Measurements from ENCODE around the gene BBS9.

The BBS9 gene

GRCh38 chr7:33111614-33112013, 17.8 kb upstream of the BBS9 start:
- Histone ChIP-seq H3K27ac (no peak overlapping the region), H3K4me1 (peaks cover 14 to 26% (median 21%) of the 10 kb centered on the region in 10 experiments), H3K36me3 (0 out of 22 replicates have a peak, but pooled peaks cover 0 to under 1% (median 0%) of the 10 kb centered on the region in 11 experiments), H3K27me3 (no peaks in the 10 kb centered on the region), H3K9ac (no peak overlapping the region), H3K9me3 (replicated peaks in 1 of 11) (no peaks in the 10 kb centered on the region), H3K4me2 (no peak overlapping the region), H3K4me3 (no peak overlapping the region), H4K20me1 (peaks cover 11 to 23% (median 19%) of the 10 kb centered on the region in 11 experiments; a peak in 21 of 22 replicates)
- no peak for TF ChIP-seq Cebpa-rat (IDR thresholded peaks at IDR 0.05)

DNA sequence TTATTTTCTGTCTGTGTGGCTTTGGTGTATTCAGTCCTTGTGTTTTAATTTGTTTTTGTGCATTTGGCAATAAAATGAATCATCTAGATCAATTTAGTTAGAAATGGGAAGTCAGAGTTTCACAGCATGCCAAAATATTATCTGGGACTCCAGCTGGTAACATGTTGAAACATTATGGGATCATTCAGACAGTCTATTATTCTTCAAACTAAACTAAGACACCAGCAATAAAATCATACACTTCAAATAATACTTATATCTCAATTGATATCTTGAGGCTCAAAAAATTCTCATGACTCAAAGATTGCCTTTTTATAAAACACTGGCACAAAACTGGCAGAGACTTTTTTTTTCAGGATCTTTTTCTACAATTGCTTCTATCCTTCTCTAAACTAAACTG, 14.4 kb upstream of the BBS9 start:
- no peak overlapping the region for H3K4me3 ChIP-seq
- H3K27me3 ChIP-seq = no peaks in the 10 kb centered on the region
- H4K20me1 ChIP-seq = no peaks in the 10 kb centered on the region
- no peak overlapping the region for H3K4me2 ChIP-seq
- no peaks in the 10 kb centered on the region for H3K36me3 ChIP-seq
- H3K9me3 ChIP-seq (replicated peaks in 1 of 11) = peaks cover 10 to 22% (median 18%) of the 10 kb centered on the region in 11 experiments; a peak in 20 of 22 replicates
- no peak overlapping the region for H3K9ac ChIP-seq
- TF ChIP-seq Cebpa-rat (IDR thresholded peaks at IDR 0.05) = no peak
- H3K27ac ChIP-seq = no peak overlapping the region
- H3K4me1 ChIP-seq = peaks cover 0 to 4% (median under 1%) of the 10 kb centered on the region in 10 experiments; a peak in 8 of 20 replicates

DNA sequence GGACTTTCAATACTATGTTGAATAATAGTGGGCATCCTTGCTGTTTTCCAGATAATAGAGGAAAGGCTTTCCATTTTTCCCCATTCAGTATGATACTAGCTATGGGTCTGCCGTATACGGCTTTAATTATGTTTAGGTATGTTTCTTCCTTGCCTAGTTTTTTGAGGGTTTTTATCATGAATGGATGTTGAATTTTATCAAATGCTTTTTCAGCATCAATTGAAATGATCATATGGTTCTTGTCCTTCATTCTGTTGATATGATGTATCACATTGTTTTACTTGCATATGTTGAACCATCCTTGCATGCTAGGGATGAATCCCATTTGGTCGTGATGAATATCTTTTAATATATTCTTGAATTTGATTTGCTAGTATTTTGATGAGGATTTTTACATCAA, 11.0 kb upstream of the BBS9 start:
- Histone ChIP-seq H3K36me3 (no peaks in the 10 kb centered on the region), H3K27ac (no peak overlapping the region), H3K4me2 (no peak overlapping the region), H3K27me3 (no peaks in the 10 kb centered on the region), H4K20me1 (no peaks in the 10 kb centered on the region), H3K9ac (no peak overlapping the region), H3K4me3 (no peak overlapping the region), H3K9me3 (replicated peaks in 1 of 11) (peaks cover 10 to 24% (median 18%) of the 10 kb centered on the region in 11 experiments; a peak in 20 of 22 replicates), H3K4me1 (no peaks in the 10 kb centered on the region)
- no peak for TF ChIP-seq Cebpa-rat (IDR thresholded peaks at IDR 0.05)

- no peak overlapping the region for H3K27ac ChIP-seq
- no peak for TF ChIP-seq Cebpa-rat (IDR thresholded peaks at IDR 0.05)
Measured at GRCh38 chr7:33127085-33127484, 2.3 kb upstream of the BBS9 start.

DNA sequence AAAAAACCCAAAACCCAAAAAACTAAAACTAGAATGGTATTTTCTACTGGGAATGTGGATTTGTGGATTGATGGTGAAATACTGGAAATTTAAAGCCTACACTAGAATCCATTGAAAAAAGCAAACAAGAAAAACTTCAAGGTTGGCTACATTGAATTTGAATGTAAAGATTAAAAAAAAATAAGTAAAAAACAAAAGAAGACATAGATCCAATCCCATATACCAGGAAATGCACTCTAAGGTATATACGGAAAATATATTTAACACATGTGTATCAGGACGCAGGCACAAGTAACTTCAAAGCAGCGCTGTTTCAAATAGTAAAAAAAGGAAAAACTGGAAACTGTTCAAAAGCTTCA, 754 bp upstream of the BBS9 start:
- Histone ChIP-seq H4K20me1 (no peaks in the 10 kb centered on the region), H3K27me3 (no peaks in the 10 kb centered on the region), H3K36me3 (no peaks in the 10 kb centered on the region), H3K27ac (peak overlapping the region in 9 of 11 experiments; percentile 50 to 85 (median 70); a peak in 18 of 22 replicates), H3K9ac (peak overlapping the region; percentile 60 to 80 (median 76)), H3K4me2 (peak overlapping the region; percentile 65 to 90 (median 78)), H3K4me1 (peaks cover 8 to 23% (median 14%) of the 10 kb centered on the region in 10 experiments; a peak in 19 of 20 replicates), H3K4me3 (peak overlapping the region; percentile 78 to 92 (median 82)), H3K9me3 (replicated peaks in 1 of 11) (peaks cover 0 to 3% (median 0%) of the 10 kb centered on the region in 11 experiments; a peak in 3 of 22 replicates)
- TF ChIP-seq Cebpa-rat (IDR thresholded peaks at IDR 0.05) = no peak

More at GRCh38 chr7:33127085-33127484, 2.3 kb upstream of the BBS9 start:
- no peak overlapping the region for H3K4me2 ChIP-seq
- H3K4me1 ChIP-seq = peaks cover 8 to 23% (median 14%) of the 10 kb centered on the region in 10 experiments; a peak in 19 of 20 replicates
- no peaks in the 10 kb centered on the region for H3K27me3 ChIP-seq
- H3K9me3 ChIP-seq (replicated peaks in 1 of 11) = no peaks in the 10 kb centered on the region
- no peaks in the 10 kb centered on the region for H4K20me1 ChIP-seq
- no peak overlapping the region for H3K4me3 ChIP-seq
- H3K9ac ChIP-seq = no peak overlapping the region
- H3K36me3 ChIP-seq = no peaks in the 10 kb centered on the region

GRCh38 chr7:33129806-33130153, 416 bp downstream of the BBS9 start:
- Histone ChIP-seq H3K27me3 (no peaks in the 10 kb centered on the region), H3K36me3 (peaks cover 0 to 5% (median 0%) of the 10 kb centered on the region in 11 experiments; a peak in 1 of 22 replicates), H3K9me3 (replicated peaks in 1 of 11) (peaks cover 4 to 15% (median 10%) of the 10 kb centered on the region in 11 experiments), H3K9ac (peak overlapping the region; percentile 60 to 80 (median 76)), H3K4me3 (peak overlapping the region; percentile 78 to 92 (median 82)), H3K4me2 (peak overlapping the region; percentile 77 to 94 (median 86)), H4K20me1 (no peaks in the 10 kb centered on the region), H3K27ac (peak overlapping the region in 8 of 11 experiments; percentile 12 to 85 (median 56); a peak in 11 of 22 replicates), H3K4me1 (peaks cover 8 to 23% (median 14%) of the 10 kb centered on the region in 10 experiments; a peak in 19 of 20 replicates)
- no peak for TF ChIP-seq Cebpa-rat (IDR thresholded peaks at IDR 0.05)

- TF ChIP-seq Cebpa-rat (IDR thresholded peaks at IDR 0.05) = no peak
- Histone ChIP-seq H3K9ac (peak overlapping the region; percentile 60 to 80 (median 76); a peak in 21 of 22 replicates), H3K9me3 (replicated peaks in 1 of 11) (peaks cover 8 to 19% (median 14%) of the 10 kb centered on the region in 11 experiments)
Measured at GRCh38 chr7:33130184-33130583, 820 bp downstream of the BBS9 start.

DNA sequence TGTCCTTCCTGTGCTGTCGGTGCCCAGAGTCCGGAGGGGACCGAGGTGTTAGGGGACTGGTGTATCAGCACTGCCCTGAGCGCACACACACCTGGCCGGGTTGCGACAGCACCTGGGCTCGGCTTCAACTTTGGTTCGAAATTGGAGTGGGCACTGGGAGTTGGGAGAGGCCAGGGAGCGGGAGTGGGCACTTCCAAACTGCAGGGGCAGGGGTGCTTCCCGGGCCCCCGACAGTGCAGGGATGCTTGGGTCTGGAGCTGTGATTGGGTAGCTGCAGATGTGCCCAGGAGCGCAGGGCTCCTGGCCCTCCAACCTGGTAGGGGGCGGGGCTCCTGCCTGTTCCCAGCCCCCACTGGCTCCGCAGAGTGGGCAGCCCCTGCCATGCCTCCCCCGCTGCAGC, 7.7 kb downstream of the BBS9 start:
- Histone ChIP-seq H4K20me1 (no peaks in the 10 kb centered on the region), H3K4me2 (no peak overlapping the region), H3K36me3 (peaks cover 0 to 8% (median 0%) of the 10 kb centered on the region in 11 experiments; a peak in 3 of 22 replicates), H3K4me3 (no peak overlapping the region), H3K9me3 (replicated peaks in 1 of 11) (peaks cover 19 to 41% (median 28%) of the 10 kb centered on the region in 11 experiments), H3K27me3 (no peaks in the 10 kb centered on the region), H3K4me1 (no peaks in the 10 kb centered on the region), H3K27ac (no peak overlapping the region), H3K9ac (no peak overlapping the region)
- no peak for TF ChIP-seq Cebpa-rat (IDR thresholded peaks at IDR 0.05)

More at GRCh38 chr7:33130184-33130583, 820 bp downstream of the BBS9 start:
- peaks cover 8 to 23% (median 14%) of the 10 kb centered on the region in 10 experiments; a peak in 19 of 20 replicates for H3K4me1 ChIP-seq
- H3K4me3 ChIP-seq = peak overlapping the region; percentile 78 to 92 (median 82)
- peak overlapping the region in 2 of 11 experiments; percentile 79 to 85; a peak in 3 of 22 replicates for H3K27ac ChIP-seq
- H3K4me2 ChIP-seq = peak overlapping the region; percentile 77 to 94 (median 86)
- peaks cover 0 to 8% (median 0%) of the 10 kb centered on the region in 11 experiments; a peak in 2 of 22 replicates for H3K36me3 ChIP-seq
- no peaks in the 10 kb centered on the region for H3K27me3 ChIP-seq
- H4K20me1 ChIP-seq = no peaks in the 10 kb centered on the region

GRCh38 chr7:33142585-33142984, 13.2 kb downstream of the BBS9 start:
- peaks cover 0 to 5% (median 0%) of the 10 kb centered on the region in 11 experiments; a peak in 1 of 22 replicates for H3K36me3 ChIP-seq
- H3K4me1 ChIP-seq = no peaks in the 10 kb centered on the region
- no peaks in the 10 kb centered on the region for H4K20me1 ChIP-seq
- H3K4me3 ChIP-seq = no peak overlapping the region
- no peak for TF ChIP-seq Cebpa-rat (IDR thresholded peaks at IDR 0.05)
- no peaks in the 10 kb centered on the region for H3K27me3 ChIP-seq
- H3K27ac ChIP-seq = no peak overlapping the region
- peaks cover 13 to 21% (median 16%) of the 10 kb centered on the region in 11 experiments for H3K9me3 ChIP-seq (replicated peaks in 1 of 11)
- no peak overlapping the region for H3K9ac ChIP-seq
- no peak overlapping the region for H3K4me2 ChIP-seq

Measured in BLaER1 treated with 17β-estradiol and CSF1 and Interleukin-3, amounts not matched to agents 10 nM and 100 nM (cell line).